H1 (cell line): ENCODE results near the gene SART1. TPM values are rescaled to one million over a fixed set of nuclear protein-coding genes. Genes with fewer than 3 reads are reported as not detected.

ENCODE experiments used
- EZH2 ChIP-seq: fragments of 200-600 bp; sonication (generic); IDR thresholded peaks from 2 replicates; pipeline ENCODE4 v1.7.1; 2012; ENCODE audit warnings: low read depth, mild to moderate bottlenecking, moderate library complexity, low read length, inconsistent platforms; ENCODE audit not compliant: severe bottlenecking
- GABPA ChIP-seq: IDR thresholded peaks from 2 replicates; pipeline ENCODE4 v1.6.1; 2011; ENCODE audit warnings: mild to moderate bottlenecking, low read length, moderate library complexity, borderline replicate concordance; ENCODE audit not compliant: insufficient read depth
- HDAC6 ChIP-seq: IDR thresholded peaks from one replicate; pipeline ENCODE4 v1.7.1; 2012; ENCODE audit warnings: low read depth, mild to moderate bottlenecking, inconsistent platforms, low read length, moderate library complexity
- TBP ChIP-seq: IDR thresholded peaks from 2 replicates; pipeline ENCODE4 v1.6.1; 2011; ENCODE audit warnings: low read depth, low read length, improper control_type of control experiment
- polyA plus RNA-seq, 7 experiments: library from polyadenylated mRNA; depleted of rRNA in 3 of 7; stranded (reverse) in 5 of 7; unstranded in 2 of 7; fragments of >200 nt in 5 of 7; fragments of 200-250 nt in 2 of 7; gene quantifications; 1 replicate in 5 of 7; 2 replicates in 1 of 7; 4 replicates in 1 of 7; pipeline versions ENCODE4 v1.2.1 to v1.2.3, GENCODE V29; 2011 to 2013; ENCODE audit warnings: missing spikeins in 2 of 7, mixed read lengths in 2 of 7
- total RNA-seq: library from RNA; stranded (reverse); fragmentation: NEBNext Ultra II Directional; extraction: Animal tissue kit (Norgen Biotek cat#: 25700); gene quantifications from 2 replicates; pipeline ENCODE4 v1.2.1, GENCODE V29; 2021

Gene SART1
- total and polyA plus RNA-seq, 2 of the 8 experiments (the other 6 are each of a cell fraction or from before 2014, with no cell fraction given) = 9.7 to 46.1 TPM

- TF ChIP-seq EZH2 = no peak
- TF ChIP-seq HDAC6 = no peak
- TF ChIP-seq GABPA = no peak
- TF ChIP-seq TBP = no peak
- TF ChIP-seq, all 59 proteins: peak for 0
Measured at GRCh38 chr11:65912845-65913244, 48.7 kb upstream of the SART1 start (continued).
